GM23338 (cell line): Measurements from ENCODE around the gene ANAPC7. TPM values are rescaled to one million over a fixed set of nuclear protein-coding genes. Genes with fewer than 3 reads are reported as not detected.

Experiments used
- ATAC-seq: fragments of 200-7000 bp; cut with Tn5 transposase; 3 replicates; pipeline ENCODE4 v1.9.1; 2020
- DNase-seq: peaks from one replicate; pipeline ENCODE4 v3.0.0-alpha.2; 2015; ENCODE audit warnings: low spot score
- H2AFZ ChIP-seq: fragments of 200-600 bp; sonication (generic); 2 replicates; pipeline ENCODE4 v1.8.0; 2016; ENCODE audit warnings: antibody characterized with exemption, mild to moderate bottlenecking, moderate library complexity
- H3F3A ChIP-seq: fragments of 200-600 bp; sonication (generic); replicated peaks from 2 replicates; pipeline ENCODE4 v1.8.0; 2017; ENCODE audit warnings: antibody characterized with exemption, mixed run types, low read depth
- H3K27ac ChIP-seq: fragments of 200-600 bp; sonication (generic); 2 replicates; pipeline ENCODE4 v1.6.1; 2016; ENCODE audit warnings: low read depth
- H3K27me3 ChIP-seq: fragments of 200-600 bp; sonication (generic); 2 replicates; pipeline ENCODE4 v1.8.0; 2016; ENCODE audit warnings: mild to moderate bottlenecking, mixed run types, moderate library complexity; ENCODE audit not compliant: insufficient read depth
- H3K36me3 ChIP-seq: fragments of 200-600 bp; sonication (generic); 2 replicates; pipeline ENCODE4 v1.8.0; 2016; ENCODE audit warnings: mild to moderate bottlenecking; ENCODE audit not compliant: insufficient read depth
- H3K4me1 ChIP-seq: fragments of 200-600 bp; sonication (generic); 2 replicates; pipeline ENCODE4 v1.8.0; 2016; ENCODE audit warnings: mild to moderate bottlenecking, moderate library complexity; ENCODE audit not compliant: insufficient read depth
- H3K4me2 ChIP-seq: fragments of 200-600 bp; sonication (generic); 2 replicates; pipeline ENCODE4 v1.7.1; 2017; ENCODE audit warnings: mixed run types
- H3K4me3 ChIP-seq: fragments of 200-600 bp; sonication (generic); 2 replicates; pipeline ENCODE4 v1.6.1; 2016; ENCODE audit warnings: mixed run types
- H3K79me2 ChIP-seq: fragments of 200-600 bp; sonication (generic); replicated peaks from 2 replicates; pipeline ENCODE4 v1.8.0; 2017; ENCODE audit warnings: mild to moderate bottlenecking; ENCODE audit not compliant: insufficient read depth
- H3K9me2 ChIP-seq: fragments of 200-600 bp; sonication (generic); 2 replicates; pipeline ENCODE4 v1.8.0; 2017; ENCODE audit not compliant: insufficient read depth
- H4K20me1 ChIP-seq: fragments of 200-600 bp; sonication (generic); replicated peaks from 2 replicates; pipeline ENCODE4 v1.8.0; 2017; ENCODE audit warnings: mild to moderate bottlenecking; ENCODE audit not compliant: insufficient read depth
- H3K27ac Mint-ChIP-seq: 2 replicates; pipeline ENCODE4 v1.8.0; 2020; ENCODE audit warnings: inconsistent platforms, mild to moderate bottlenecking, moderate library complexity, mixed read lengths
- H3K27me3 Mint-ChIP-seq: 3 replicates; pipeline ENCODE4 v1.8.0; 2022; ENCODE audit warnings: low read depth, mild to moderate bottlenecking, moderate library complexity, mixed read lengths, inconsistent platforms; ENCODE audit not compliant: insufficient read depth, poor library complexity
- H3K36me3 Mint-ChIP-seq: 3 replicates; pipeline ENCODE4 v1.8.0; 2021; ENCODE audit warnings: low read depth, mild to moderate bottlenecking, inconsistent platforms, moderate library complexity, mixed read lengths
- H3K4me1 Mint-ChIP-seq: 3 replicates; pipeline ENCODE4 v1.8.0; 2020; ENCODE audit warnings: mild to moderate bottlenecking, inconsistent platforms, mixed read lengths
- H3K4me3 Mint-ChIP-seq: 3 replicates; pipeline ENCODE4 v1.8.0; 2021; ENCODE audit warnings: moderate library complexity, mild to moderate bottlenecking, inconsistent platforms, mixed read lengths
- H3K9me3 Mint-ChIP-seq: 3 replicates; pipeline ENCODE4 v1.8.0; 2020; ENCODE audit warnings: moderate library complexity, mild to moderate bottlenecking, inconsistent platforms, mixed read lengths
- CTCF ChIP-seq, 2 experiments: fragments of 200-600 bp in 1 of 2; sonication (generic) in 1 of 2; conservative IDR thresholded peaks; 2 replicates each; pipeline versions ENCODE4 v1.5.1 to v1.6.1; 2016 to 2017; ENCODE audit warnings: antibody characterized with exemption in 2 of 2, low read depth in 2 of 2, mild to moderate bottlenecking in 2 of 2, moderate library complexity in 1 of 2
- JUNB ChIP-seq: IDR thresholded peaks from one replicate; pipeline ENCODE4 v1.6.1; 2016; ENCODE audit warnings: antibody characterized with exemption; ENCODE audit not compliant: unreplicated experiment
- NANOG ChIP-seq: IDR thresholded peaks from 2 replicates; pipeline ENCODE4 v1.6.1; 2016; ENCODE audit warnings: antibody characterized with exemption, borderline replicate concordance
- POLR2AphosphoS5 ChIP-seq: IDR thresholded peaks from 2 replicates; pipeline ENCODE4 v1.6.1; 2016; ENCODE audit warnings: antibody characterized with exemption, low read depth
- REST ChIP-seq: IDR thresholded peaks from one replicate; pipeline ENCODE4 v1.6.1; 2018; ENCODE audit warnings: antibody characterized with exemption; ENCODE audit not compliant: unreplicated experiment
- ZNF331 ChIP-seq: fragments of 250-450 bp; sonication (Bioruptor Pico); IDR thresholded peaks from 2 replicates; pipeline ENCODE4 v1.5.0; 2020; ENCODE audit warnings: low read depth, mild to moderate bottlenecking, moderate library complexity
- polyA plus RNA-seq: library from polyadenylated mRNA; unstranded; fragments of >200 nt; fragmentation: Nextera tagmentation; extraction: Ambion mirVana; gene quantifications from 2 replicates; pipeline ENCODE4 v1.2.1, GENCODE V29; 2016
- total RNA-seq: library from RNA; depleted of rRNA; stranded (reverse); fragments of >200 nt; shearing (Covaris generic); gene quantifications from 2 replicates; pipeline ENCODE4 v1.2.3, GENCODE V29; 2014

The ANAPC7 gene
- total and polyA plus RNA-seq, 2 experiments from 2014 or later: 71.0 to 99.3 TPM

GRCh38 chr12:110339184-110339952, 64.1 kb downstream of the ANAPC7 start:
- DNase-seq (no peak), ATAC-seq (no peak)
- no peaks in the 10 kb centered on the region for H3K9me2 ChIP-seq
- peaks cover 23% of the 10 kb centered on the region for H3F3A ChIP-seq
- H3K27me3 ChIP-seq: no peaks in the 10 kb centered on the region
- Mint-ChIP-seq H3K27ac (0 out of 2 replicates have a peak overlapping the region, but pooled peaks have one; percentile 2), H3K27me3 (peaks cover 2% of the 10 kb centered on the region), H3K36me3 (peaks cover 99% of the 10 kb centered on the region), H3K4me1 (peaks cover 6% of the 10 kb centered on the region), H3K4me3 (no peak overlapping the region), H3K9me3 (no peaks in the 10 kb centered on the region; the same call in 2 of the 3 replicates)
- TF ChIP-seq REST: no peak
- no peak overlapping the region for H3K4me3 ChIP-seq
- H3K4me2 ChIP-seq: no peak overlapping the region
- H4K20me1 ChIP-seq: peaks cover 44% of the 10 kb centered on the region
- H3K4me1 ChIP-seq: no peaks in the 10 kb centered on the region
- H3K27ac ChIP-seq: 0 out of 2 replicates have a peak overlapping the region, but pooled peaks have one; percentile 15
- H3K79me2 ChIP-seq: peaks cover 5% of the 10 kb centered on the region; the same call in 1 of the 2 replicates
- H3K36me3 ChIP-seq: peaks cover 88% of the 10 kb centered on the region
- H2AFZ ChIP-seq: no peak overlapping the region

GRCh38 chr12:110338754-110339153, 64.8 kb downstream of the ANAPC7 start:
- Histone ChIP-seq H4K20me1 (peaks cover 41% of the 10 kb centered on the region), H3K36me3 (peaks cover 88% of the 10 kb centered on the region), H2AFZ (no peak overlapping the region), H3K4me3 (no peak overlapping the region), H3K27ac (0 out of 2 replicates have a peak overlapping the region, but pooled peaks have one; percentile 15), H3K4me1 (no peaks in the 10 kb centered on the region), H3F3A (peaks cover 23% of the 10 kb centered on the region), H3K79me2 (peaks cover 5% of the 10 kb centered on the region; the same call in 1 of the 2 replicates), H3K4me2 (no peak overlapping the region), H3K9me2 (no peaks in the 10 kb centered on the region), H3K27me3 (no peaks in the 10 kb centered on the region)
- peak in 1 of 2 experiments; percentile 28; a peak in 2 of 4 replicates for TF ChIP-seq CTCF (conservative IDR thresholded peaks at IDR 0.05; ENCODE audit: low read depth in 2 of 2)
- TF ChIP-seq JUNB: no peak
- TF ChIP-seq NANOG: no peak
- TF ChIP-seq POLR2AphosphoS5: no peak
- TF ChIP-seq ZNF331 (CRISPR knock-in tag): no peak
- 0 out of 2 replicates have a peak overlapping the region, but pooled peaks have one; percentile 2 for H3K27ac Mint-ChIP-seq
- H3K4me3 Mint-ChIP-seq: no peak overlapping the region
- peaks cover 99% of the 10 kb centered on the region for H3K36me3 Mint-ChIP-seq
- ATAC-seq (peak; percentile 54), DNase-seq (peak; percentile 26)
- peaks cover 6% of the 10 kb centered on the region for H3K4me1 Mint-ChIP-seq
- peaks cover under 1% of the 10 kb centered on the region for H3K27me3 Mint-ChIP-seq
- no peaks in the 10 kb centered on the region; the same call in 2 of the 3 replicates for H3K9me3 Mint-ChIP-seq
